CD1c-positive myeloid dendritic cell (primary cell): Measurements from ENCODE around the gene NANOS3.
A peak's percentile ranks its signal among the peaks of the same experiment; 100 is the strongest.
"Not testable (repeated sequence)": the region's sequence is repeated elsewhere in the genome, so short reads cannot be mapped to it uniquely, and the experiment has no call there.

Experiments used
- DNase-seq: peaks from one replicate; pipeline ENCODE4 v3.0.0-alpha.2; 2016; ENCODE audit errors: extremely low spot score

Gene NANOS3

GRCh38 chr19:13920940-13921747, 44.2 kb downstream of the NANOS3 start:
- peak; percentile 59 for DNase-seq

- DNase-seq = not testable (repeated sequence)
These were observed 45.2 kb downstream of the NANOS3 start for GRCh38 chr19:13922118-13922517.

- no peak for DNase-seq
These were observed 46.5 kb downstream of the NANOS3 start for GRCh38 chr19:13923194-13923987.

- DNase-seq = no peak
These were observed 49.1 kb downstream of the NANOS3 start for GRCh38 chr19:13926010-13926409.

- no peak for DNase-seq
These were observed 49.8 kb downstream of the NANOS3 start for GRCh38 chr19:13926715-13927114.

GRCh38 chr19:13929340-13929739, 52.4 kb downstream of the NANOS3 start:
- no peak for DNase-seq

- DNase-seq = no peak
These were observed 53.0 kb downstream of the NANOS3 start for GRCh38 chr19:13929956-13930355.
